Renal cortex interstitium (tissue), 11 donors: Measurements from ENCODE around the gene KRT15. TPM values are rescaled to one million over a fixed set of nuclear protein-coding genes. Genes with fewer than 3 reads are reported as not detected.

Experiments used
- DNase-seq, 11 donors: peaks; one replicate each; pipeline ENCODE4 v3.0.0-alpha.2; 2013; ENCODE audit warnings: low read depth in 9 of 11, low spot score in 4 of 11; ENCODE audit errors: extremely low read depth in 1 of 11
- polyA plus RNA-seq, 3 donors: library from polyadenylated mRNA; unstranded; fragments of 120-200 nt; gene quantifications; one replicate each; pipeline ENCODE4 v1.2.1, GENCODE V29; 2013; ENCODE audit not compliant: insufficient read length in 3 of 3

Gene KRT15
- polyA plus RNA-seq, 3 donors, result 0.51 to 2.0 (median 0.72) TPM

- no peak for DNase-seq
Observed at GRCh38 chr17:41530062-41531048, 11.7 kb upstream of the KRT15 start.

- DNase-seq, result no peak
Observed at GRCh38 chr17:41529491-41529915, 10.8 kb upstream of the KRT15 start.

DNA sequence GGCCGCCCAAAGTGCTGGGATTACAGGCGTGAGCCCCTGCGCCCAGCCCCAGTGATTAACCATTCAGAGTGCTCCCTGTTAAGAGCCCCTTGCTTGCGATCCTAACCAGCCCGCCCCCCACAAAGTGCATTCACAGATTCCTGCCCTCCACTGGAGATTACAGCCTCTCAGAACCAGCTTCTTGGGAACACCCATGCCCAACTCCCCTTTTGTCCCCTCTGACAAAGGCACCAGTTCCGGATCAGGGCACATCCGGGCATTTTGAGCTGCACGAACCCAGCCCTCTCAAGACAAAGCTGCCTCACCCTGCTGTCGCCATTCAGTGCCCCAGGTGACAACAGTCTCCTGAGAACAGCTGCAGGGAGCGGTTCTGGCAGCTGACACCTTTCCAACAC is 10.3 kb upstream of the KRT15 start:
- DNase-seq, result no peak

DNA sequence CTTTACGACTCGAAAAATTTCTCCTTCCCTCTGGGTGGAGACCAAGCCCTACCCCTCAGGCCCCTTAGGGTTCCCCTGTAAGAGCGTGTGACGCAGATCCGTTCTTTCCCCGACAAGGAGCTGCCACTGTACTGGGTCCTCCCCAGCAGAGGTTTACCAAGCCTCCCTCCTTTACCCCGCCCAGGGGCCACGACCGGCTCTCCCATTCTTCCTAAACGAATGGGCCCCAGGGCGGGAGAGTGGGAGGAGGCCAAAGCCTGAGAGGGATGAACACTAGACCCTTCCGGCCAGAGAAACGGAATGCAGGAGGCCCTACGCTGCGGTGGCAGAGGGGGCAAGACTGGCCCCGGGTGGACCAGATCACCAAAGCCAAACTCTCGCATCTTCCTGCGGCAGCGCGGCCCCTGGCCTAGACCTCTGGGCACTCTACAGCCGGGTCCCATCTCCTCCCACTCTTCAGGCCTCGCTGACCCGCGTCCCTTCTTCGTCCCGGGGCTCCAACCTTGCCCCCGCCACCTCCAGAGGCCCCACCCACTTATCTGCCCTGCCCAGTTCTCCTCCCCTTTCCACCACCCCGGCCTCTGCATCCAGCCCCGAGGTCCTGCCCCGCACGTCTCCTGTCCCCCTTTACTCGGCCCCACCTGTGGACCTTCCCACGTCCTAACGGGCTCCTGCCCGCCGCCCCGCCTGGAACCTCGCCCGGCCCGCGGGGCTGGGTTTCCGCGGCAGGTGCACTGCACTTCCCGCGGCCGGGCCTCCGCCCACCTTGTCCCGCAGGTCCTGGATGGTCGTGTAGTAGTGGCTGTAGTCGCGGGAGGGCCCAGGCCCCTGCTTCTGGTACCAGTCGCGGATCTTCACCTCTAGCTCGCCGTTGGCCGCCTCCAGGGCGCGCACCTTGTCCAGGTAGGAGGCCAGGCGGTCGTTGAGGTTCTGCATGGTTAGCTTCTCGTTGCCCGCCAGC is 8.7 kb upstream of the KRT15 start:
- no peak for DNase-seq

- no peak for DNase-seq
Observed at GRCh38 chr17:41524261-41524660, 5.6 kb upstream of the KRT15 start.

DNA sequence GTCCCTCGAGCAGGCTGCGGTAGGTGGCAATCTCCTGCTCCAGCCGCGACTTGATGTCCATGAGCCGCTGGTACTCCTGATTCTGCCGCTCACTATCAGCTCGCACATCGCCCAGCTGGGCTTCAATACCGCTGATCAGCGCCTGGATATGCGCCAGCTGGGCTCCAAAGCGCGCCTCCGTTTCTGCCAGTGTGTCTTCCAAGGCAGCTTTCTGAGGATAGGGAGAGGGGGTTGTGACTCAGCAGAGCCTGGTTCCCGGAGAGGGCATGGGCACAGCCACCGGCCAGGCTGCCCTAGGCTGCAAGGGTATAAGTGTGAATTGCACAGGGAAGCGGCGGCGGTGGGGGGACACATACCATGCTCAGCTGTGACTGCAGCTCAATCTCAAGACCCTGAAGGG is 5.1 kb upstream of the KRT15 start:
- DNase-seq, result no peak

GRCh38 chr17:41523225-41523593 is 4.5 kb upstream of the KRT15 start:
- DNase-seq, result no peak

DNA sequence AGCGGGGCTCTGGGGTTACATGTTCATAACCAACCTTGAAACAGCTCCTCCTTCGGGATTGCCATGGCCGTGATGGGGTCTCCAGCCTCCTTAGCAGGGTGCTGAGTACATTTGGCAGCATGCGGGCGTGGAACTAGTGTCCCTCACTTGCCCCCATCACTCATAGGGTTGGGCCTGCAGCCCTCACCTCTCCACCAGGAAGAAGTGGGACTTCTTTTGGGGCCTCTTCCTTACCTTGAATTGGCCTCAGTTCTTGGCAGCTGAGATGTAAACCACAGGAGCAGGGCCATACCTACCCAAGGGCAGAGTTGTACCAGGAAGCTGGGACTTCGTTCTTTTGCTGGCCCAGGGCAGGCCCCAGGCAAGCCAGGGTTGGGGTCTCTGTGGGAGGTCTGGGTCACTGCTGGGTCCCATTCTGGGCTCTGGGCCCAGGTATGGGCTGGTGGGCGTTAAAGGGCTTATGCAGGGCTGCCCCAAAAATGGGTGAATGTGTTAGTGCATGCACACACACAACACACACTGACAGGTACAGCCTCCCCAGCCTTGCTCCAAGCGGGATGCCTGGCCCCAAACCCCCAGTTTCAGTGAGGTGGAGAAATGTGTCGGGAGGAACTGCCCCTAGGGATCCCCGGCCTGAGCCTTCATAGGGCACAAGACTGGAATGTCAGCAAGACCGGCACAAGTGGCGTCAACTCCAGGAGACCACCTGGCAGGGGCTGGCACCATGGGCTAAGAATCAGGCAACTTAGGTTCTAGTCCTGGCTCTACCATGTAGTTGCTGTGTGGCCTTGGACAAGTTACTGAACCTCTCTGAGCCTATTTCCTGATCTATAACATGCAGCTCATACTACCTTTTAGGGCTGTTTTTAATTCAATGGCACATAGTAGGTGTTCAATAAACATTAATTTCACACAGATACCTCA is 3.9 kb upstream of the KRT15 start:
- no peak for DNase-seq

GRCh38 chr17:41521574-41522261 is 3.0 kb upstream of the KRT15 start:
- DNase-seq, result no peak

- DNase-seq, result no peak
Observed at GRCh38 chr17:41520821-41521521, 2.3 kb upstream of the KRT15 start.

DNA sequence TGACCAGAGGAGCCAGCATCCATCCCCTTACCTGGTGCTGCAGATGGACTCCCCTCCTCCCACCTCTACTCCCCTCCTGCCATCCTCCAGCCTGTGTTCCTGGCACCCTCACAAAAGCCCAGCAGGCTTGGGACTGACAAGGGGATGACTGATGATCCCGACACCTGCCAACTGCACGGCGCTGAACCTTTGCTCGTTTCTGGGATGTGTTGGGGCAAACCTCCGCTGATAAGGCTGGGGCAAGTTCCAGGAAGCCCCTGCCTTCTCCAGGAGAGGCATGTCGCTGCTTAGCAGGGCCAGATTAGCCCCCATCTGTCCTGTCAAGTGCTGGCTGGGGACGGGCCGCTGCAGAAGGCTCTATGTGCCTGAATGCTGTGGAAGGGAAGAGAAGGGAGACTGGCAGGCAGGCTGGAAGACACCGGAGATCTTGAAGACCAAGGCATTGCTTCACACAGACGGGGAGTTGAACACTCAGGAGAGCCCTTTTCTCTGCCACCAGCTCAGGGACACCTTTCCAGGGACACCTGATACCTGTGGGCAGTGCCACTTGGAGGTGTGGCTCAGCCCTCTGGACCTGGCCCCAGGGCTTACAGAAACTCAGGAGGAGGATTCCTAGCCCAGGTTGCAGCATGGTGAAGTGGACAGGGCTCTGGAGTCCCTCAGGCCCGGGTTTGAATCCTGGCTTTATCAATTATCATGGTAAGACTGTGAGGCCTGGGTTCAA is 973 bp upstream of the KRT15 start:
- no peak for DNase-seq

DNA sequence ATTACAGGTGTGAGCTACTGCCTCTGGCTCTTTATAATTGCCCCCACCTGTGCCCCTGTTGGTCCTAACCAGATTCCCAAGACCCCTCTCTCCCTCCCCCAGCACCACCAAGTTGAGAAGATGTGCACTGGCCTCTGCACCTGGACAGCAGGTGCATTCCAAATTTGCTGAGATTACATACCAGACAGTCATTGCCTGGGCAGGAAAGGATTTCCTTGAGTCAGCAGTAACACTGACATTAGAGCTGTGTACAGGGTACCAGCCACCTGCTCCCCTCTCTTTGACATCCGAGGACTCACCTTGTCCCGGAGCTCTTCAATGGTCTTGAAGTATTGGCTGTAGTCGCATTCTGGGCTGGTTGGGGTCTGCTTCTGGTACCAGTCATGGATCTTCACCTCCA is 659 bp downstream of the KRT15 start:
- no peak for DNase-seq

- no peak for DNase-seq
Observed at GRCh38 chr17:41516830-41517283, 1.8 kb downstream of the KRT15 start.

GRCh38 chr17:41516147-41516829 is 2.4 kb downstream of the KRT15 start:
- DNase-seq, result no peak

GRCh38 chr17:41513168-41513547 is 5.5 kb downstream of the KRT15 start:
- DNase-seq, result no peak

DNA sequence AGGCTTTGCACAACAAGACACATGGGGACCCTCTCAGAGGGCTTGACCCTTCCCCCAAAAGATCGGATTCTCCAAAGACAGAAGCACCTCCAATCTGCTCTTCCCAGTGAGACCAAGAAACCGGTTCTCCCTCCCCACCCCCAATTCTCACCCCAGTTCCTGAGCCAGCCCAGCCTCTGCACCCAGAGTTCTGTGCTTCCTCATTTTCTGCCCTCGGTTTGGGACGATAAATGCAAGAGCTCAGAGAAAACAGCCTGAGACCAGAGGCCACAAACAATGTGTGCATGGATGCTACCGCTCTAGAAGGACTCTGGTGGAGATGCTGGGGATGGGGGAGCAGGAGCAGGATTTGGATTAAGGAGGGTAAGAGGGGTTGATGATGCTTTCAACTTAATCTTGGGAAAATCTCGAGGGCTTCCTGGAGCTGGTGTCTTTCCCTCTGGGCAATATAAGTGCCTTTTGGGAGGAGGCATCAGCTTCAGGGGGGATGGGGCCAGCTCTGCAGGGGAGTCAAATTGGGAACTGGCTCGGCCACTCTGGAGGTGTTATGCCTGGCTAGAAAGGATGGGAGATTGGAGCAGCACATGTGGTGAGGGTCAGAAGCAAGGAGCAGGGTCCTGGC is 6.0 kb downstream of the KRT15 start:
- DNase-seq, result no peak
